Measurements from ENCODE around the gene ATP6V1G2. TPM values are rescaled to one million over a fixed set of nuclear protein-coding genes. Genes with fewer than 3 reads are reported as not detected.

Gene ATP6V1G2
- total RNA-seq, 1 donor from 2014 or later: 0.26 TPM

- no peaks in the 10 kb centered on the region for H3K27me3 ChIP-seq (ENCODE audit: control insufficient read depth, insufficient read depth, low read length)
- FAIRE-seq: no peak
- H3K36me3 ChIP-seq (ENCODE audit: control insufficient read depth, insufficient read depth, low read length): peaks cover 15% of the 10 kb centered on the region
- DNase-seq (ENCODE audit: low read depth): no peak
- H3K4me3 ChIP-seq (ENCODE audit: low read depth, low read length): no peak overlapping the region
- no peak for TF ChIP-seq CTCF (IDR thresholded peaks at IDR 0.05; ENCODE audit: insufficient read depth, low read length, severe bottlenecking)
These were observed 14.3 kb upstream of the ATP6V1G2 start for GRCh38 chr6:31560697-31561058.

GRCh38 chr6:31559958-31560696 lies 13.7 kb upstream of the ATP6V1G2 start:
- TF ChIP-seq CTCF (IDR thresholded peaks at IDR 0.05; ENCODE audit: insufficient read depth, low read length, severe bottlenecking): no peak
- FAIRE-seq: no peak
- Histone ChIP-seq H3K36me3 (ENCODE audit: control insufficient read depth, insufficient read depth, low read length) (peaks cover 15% of the 10 kb centered on the region), H3K27me3 (ENCODE audit: control insufficient read depth, insufficient read depth, low read length) (no peaks in the 10 kb centered on the region), H3K4me3 (ENCODE audit: low read depth, low read length) (no peak overlapping the region)
- DNase-seq (ENCODE audit: low read depth): peak; percentile 44

- FAIRE-seq (no peak), DNase-seq (ENCODE audit: low read depth) (no peak)
- Histone ChIP-seq H3K4me3 (ENCODE audit: low read depth, low read length) (no peak overlapping the region), H3K36me3 (ENCODE audit: control insufficient read depth, insufficient read depth, low read length) (peaks cover 15% of the 10 kb centered on the region), H3K27me3 (ENCODE audit: control insufficient read depth, insufficient read depth, low read length) (no peaks in the 10 kb centered on the region)
- TF ChIP-seq CTCF (IDR thresholded peaks at IDR 0.05; ENCODE audit: insufficient read depth, low read length, severe bottlenecking): no peak
These were observed 13.2 kb upstream of the ATP6V1G2 start for GRCh38 chr6:31559606-31559957.

- H3K27me3 ChIP-seq (ENCODE audit: control insufficient read depth, insufficient read depth, low read length): no peaks in the 10 kb centered on the region
- DNase-seq (ENCODE audit: low read depth): no peak
- H3K4me3 ChIP-seq (ENCODE audit: low read depth, low read length): no peak overlapping the region
- FAIRE-seq: no peak
- no peak for TF ChIP-seq CTCF (IDR thresholded peaks at IDR 0.05; ENCODE audit: insufficient read depth, low read length, severe bottlenecking)
- H3K36me3 ChIP-seq (ENCODE audit: control insufficient read depth, insufficient read depth, low read length): peaks cover 17% of the 10 kb centered on the region
These were observed 12.5 kb upstream of the ATP6V1G2 start for GRCh38 chr6:31558631-31559500.

GRCh38 chr6:31558318-31558625 lies 11.9 kb upstream of the ATP6V1G2 start:
- FAIRE-seq: no peak
- no peak for TF ChIP-seq CTCF (IDR thresholded peaks at IDR 0.05; ENCODE audit: insufficient read depth, low read length, severe bottlenecking)
- no peak for DNase-seq (ENCODE audit: low read depth)
- H3K36me3 ChIP-seq (ENCODE audit: control insufficient read depth, insufficient read depth, low read length): peaks cover 17% of the 10 kb centered on the region
- no peak overlapping the region for H3K4me3 ChIP-seq (ENCODE audit: low read depth, low read length)
- H3K27me3 ChIP-seq (ENCODE audit: control insufficient read depth, insufficient read depth, low read length): no peaks in the 10 kb centered on the region

All from bronchial epithelial cell (primary cell).